ENCODE measurements around the gene MCL1. TPM values are rescaled to one million over a fixed set of nuclear protein-coding genes. Genes with fewer than 3 reads are reported as not detected.

Gene MCL1
- total RNA-seq, 1 donor from 2014 or later, result 212 TPM

DNA sequence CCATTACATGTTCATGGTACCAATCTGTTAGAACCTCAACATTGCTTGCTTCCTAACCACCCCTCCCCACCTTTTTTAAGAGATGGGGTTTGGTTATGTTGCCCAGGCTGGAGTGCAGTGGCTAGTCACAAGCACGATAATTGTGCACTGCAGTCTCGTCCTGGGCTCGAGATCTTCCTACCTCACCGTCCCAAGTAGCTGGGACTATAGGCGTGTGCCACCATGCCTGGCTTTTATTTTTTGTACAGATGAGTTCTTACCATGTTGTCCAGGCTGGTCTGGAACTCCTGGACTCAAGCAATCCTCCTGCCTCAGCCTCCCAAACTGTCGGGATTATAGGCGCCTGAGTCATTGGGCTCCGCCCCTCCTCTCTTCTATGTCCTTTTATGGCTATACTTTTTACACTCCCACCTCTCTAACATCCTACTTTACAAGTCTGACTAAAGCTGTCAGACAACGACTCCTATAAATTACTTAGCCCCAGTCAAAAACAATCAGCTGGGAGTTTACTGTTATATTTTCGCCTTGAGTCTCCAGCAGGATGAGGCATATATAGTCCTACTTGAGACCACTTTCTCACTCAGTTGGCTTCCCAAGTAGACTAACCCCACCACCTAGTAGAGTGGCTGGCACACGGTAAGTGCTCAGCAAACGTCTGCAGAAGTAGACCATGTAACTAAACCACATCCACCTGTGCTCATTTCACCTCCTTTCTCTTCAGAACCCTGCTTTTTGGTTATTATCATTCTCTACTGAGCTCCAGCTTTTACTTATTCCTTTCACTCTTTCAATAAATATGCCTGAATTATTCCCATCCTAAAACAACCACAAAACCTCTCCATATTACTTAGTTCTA is 36.2 kb upstream of the MCL1 start:
- TF ChIP-seq, protein P1, sequence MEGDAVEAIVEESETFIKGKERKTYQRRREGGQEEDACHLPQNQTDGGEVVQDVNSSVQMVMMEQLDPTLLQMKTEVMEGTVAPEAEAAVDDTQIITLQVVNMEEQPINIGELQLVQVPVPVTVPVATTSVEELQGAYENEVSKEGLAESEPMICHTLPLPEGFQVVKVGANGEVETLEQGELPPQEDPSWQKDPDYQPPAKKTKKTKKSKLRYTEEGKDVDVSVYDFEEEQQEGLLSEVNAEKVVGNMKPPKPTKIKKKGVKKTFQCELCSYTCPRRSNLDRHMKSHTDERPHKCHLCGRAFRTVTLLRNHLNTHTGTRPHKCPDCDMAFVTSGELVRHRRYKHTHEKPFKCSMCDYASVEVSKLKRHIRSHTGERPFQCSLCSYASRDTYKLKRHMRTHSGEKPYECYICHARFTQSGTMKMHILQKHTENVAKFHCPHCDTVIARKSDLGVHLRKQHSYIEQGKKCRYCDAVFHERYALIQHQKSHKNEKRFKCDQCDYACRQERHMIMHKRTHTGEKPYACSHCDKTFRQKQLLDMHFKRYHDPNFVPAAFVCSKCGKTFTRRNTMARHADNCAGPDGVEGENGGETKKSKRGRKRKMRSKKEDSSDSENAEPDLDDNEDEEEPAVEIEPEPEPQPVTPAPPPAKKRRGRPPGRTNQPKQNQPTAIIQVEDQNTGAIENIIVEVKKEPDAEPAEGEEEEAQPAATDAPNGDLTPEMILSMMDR (IDR thresholded peaks at IDR 0.05; ENCODE audit: unreplicated experiment), result no peak

DNA sequence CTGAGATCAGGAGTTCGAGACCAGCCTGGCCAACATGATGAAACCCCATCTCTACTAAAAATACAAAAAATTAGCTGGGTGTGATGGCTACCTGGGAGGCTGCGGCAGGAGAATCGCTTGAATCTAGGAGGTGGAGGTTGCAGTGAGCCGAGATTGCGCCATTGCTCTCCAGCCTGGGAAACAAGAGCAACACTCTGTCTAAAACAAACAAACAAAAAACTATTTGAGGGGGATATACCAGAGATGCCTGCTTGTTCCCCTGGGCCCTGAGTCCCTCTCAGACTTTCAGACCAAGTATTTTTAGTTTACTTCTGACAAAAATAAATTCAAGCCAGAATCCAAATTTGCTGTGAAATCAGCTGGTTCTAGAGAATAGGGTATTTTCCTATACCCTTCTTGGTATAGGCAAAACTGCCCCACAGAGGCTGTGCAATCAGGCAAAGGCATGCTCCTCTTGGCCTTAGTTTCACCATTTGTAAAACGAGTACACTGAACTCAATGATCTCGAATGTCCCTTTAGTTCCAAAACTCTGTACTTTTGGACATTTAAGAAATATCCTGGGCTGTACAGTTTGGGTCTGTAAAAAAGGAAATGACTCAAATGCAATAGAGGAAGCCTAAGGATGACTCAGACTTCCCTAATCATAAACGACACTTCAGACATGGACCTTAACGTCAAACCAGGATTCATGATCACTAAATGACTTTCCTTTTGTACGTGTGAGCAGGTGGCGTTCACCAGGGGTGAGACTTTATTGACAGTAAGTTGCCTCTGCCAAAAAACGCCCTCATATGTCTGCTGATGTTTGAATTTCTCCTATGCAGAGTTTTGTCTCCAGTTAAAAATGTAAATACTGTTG is 33.9 kb upstream of the MCL1 start:
- TF ChIP-seq, protein P1 (IDR thresholded peaks at IDR 0.05; ENCODE audit: unreplicated experiment), result no peak
- Mint-ChIP-seq H3K9me3 (ENCODE audit: low read depth) (no peaks in the 10 kb centered on the region), H3K4me1 (ENCODE audit: low read depth) (peaks cover 5% of the 10 kb centered on the region), H3K27ac (peak overlapping the region; percentile 78), H3K36me3 (ENCODE audit: insufficient read depth) (peaks cover 21% of the 10 kb centered on the region), H3K27me3 (no peaks in the 10 kb centered on the region), H3K4me3 (ENCODE audit: low read depth) (no peak overlapping the region)
- no peak for DNase-seq (ENCODE audit: low spot score, unreplicated experiment)

More for the DNA sequence above, 36.2 kb upstream of the MCL1 start:
- no peak overlapping the region for H3K4me3 Mint-ChIP-seq (ENCODE audit: low read depth)
- H3K36me3 Mint-ChIP-seq (ENCODE audit: insufficient read depth), result peaks cover 28% of the 10 kb centered on the region
- H3K4me1 Mint-ChIP-seq (ENCODE audit: low read depth), result peaks cover 5% of the 10 kb centered on the region
- H3K9me3 Mint-ChIP-seq (ENCODE audit: low read depth), result no peaks in the 10 kb centered on the region
- no peak overlapping the region for H3K27ac Mint-ChIP-seq
- DNase-seq (ENCODE audit: low spot score, unreplicated experiment), result no peak
- no peaks in the 10 kb centered on the region for H3K27me3 Mint-ChIP-seq

DNA sequence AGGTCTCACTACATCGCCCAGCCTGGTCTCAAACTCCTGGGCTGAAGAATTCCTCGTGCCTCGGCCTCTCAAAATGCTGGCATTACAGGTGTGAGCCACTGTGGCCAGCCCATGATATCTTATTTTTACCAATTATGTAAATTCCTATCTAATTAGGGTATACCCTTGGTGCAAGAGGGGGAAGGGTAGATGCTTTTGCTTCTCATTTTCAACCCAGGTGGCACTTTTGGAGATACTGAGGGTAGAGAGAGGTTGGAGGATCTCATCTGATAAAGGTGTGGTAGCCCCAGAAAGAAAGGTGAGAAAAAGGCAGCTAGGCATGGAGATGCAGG is 32.6 kb upstream of the MCL1 start:
- TF ChIP-seq, protein P1 (IDR thresholded peaks at IDR 0.05; ENCODE audit: unreplicated experiment), result no peak
- Mint-ChIP-seq H3K4me3 (ENCODE audit: low read depth) (no peak overlapping the region), H3K27ac (peak overlapping the region; percentile 80), H3K27me3 (no peaks in the 10 kb centered on the region), H3K36me3 (ENCODE audit: insufficient read depth) (peaks cover 18% of the 10 kb centered on the region), H3K9me3 (ENCODE audit: low read depth) (no peaks in the 10 kb centered on the region), H3K4me1 (ENCODE audit: low read depth) (peaks cover 5% of the 10 kb centered on the region)
- no peak for DNase-seq (ENCODE audit: low spot score, unreplicated experiment)

DNA sequence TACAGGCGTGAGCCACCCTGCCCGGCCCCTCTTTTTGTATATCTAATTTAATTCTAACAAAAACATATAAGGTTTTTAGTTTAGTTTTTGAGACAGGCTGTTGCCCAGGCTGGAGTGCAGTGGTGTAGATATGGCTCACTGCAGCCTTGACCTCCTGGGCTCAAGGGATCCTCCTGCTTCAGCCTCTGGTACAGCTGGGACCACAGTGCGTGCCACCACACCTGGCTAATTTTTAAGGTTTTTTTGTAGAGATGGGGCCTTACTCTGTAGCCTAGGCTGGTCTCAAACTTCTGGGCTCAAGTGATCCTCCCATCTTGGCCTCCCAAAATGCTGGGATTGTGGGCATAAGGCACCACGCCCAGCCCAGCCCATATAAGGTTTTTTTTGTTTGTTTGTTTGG is 31.2 kb upstream of the MCL1 start:
- Mint-ChIP-seq H3K4me1 (ENCODE audit: low read depth) (peaks cover 5% of the 10 kb centered on the region), H3K36me3 (ENCODE audit: insufficient read depth) (peaks cover 11% of the 10 kb centered on the region), H3K4me3 (ENCODE audit: low read depth) (no peak overlapping the region), H3K9me3 (ENCODE audit: low read depth) (no peaks in the 10 kb centered on the region), H3K27me3 (no peaks in the 10 kb centered on the region), H3K27ac (no peak overlapping the region)
- TF ChIP-seq, protein P1 (IDR thresholded peaks at IDR 0.05; ENCODE audit: unreplicated experiment), result no peak
- no peak for DNase-seq (ENCODE audit: low spot score, unreplicated experiment)

DNA sequence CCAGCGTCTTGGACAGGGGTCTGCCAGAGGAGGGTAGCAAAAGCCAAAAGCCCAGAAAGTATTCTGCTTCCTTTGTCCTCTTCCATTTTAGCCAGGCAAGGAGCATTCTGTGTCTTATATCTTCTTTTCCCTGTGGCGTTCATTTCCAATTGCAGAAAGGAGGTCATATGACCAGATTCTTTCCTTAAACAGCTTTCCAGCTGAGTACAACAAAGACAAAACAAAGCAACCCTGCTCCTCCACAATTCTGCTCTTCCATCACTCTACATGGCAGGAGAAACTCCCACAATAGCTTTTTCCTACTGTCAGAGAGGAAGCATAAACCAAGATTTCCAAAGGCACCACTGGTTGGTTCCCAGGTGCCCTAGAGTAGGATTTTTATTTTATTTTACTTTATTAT is 30.3 kb upstream of the MCL1 start:
- Mint-ChIP-seq H3K36me3 (ENCODE audit: insufficient read depth) (peaks cover 11% of the 10 kb centered on the region), H3K27me3 (no peaks in the 10 kb centered on the region), H3K4me1 (ENCODE audit: low read depth) (peaks cover 7% of the 10 kb centered on the region), H3K9me3 (ENCODE audit: low read depth) (no peaks in the 10 kb centered on the region), H3K4me3 (ENCODE audit: low read depth) (no peak overlapping the region), H3K27ac (no peak overlapping the region)
- DNase-seq (ENCODE audit: low spot score, unreplicated experiment), result no peak
- TF ChIP-seq, protein P1 (IDR thresholded peaks at IDR 0.05; ENCODE audit: unreplicated experiment), result no peak

All from progenitor cell of endocrine pancreas (in vitro differentiated cells).